ENCODE results near the gene ASB6.

GRCh38 chr9:129601082-129601674 lies 40.8 kb downstream of the ASB6 start:
- no peak for TF ChIP-seq CTCF (conservative IDR thresholded peaks at IDR 0.05; ENCODE audit: low read length)
- no peak for TF ChIP-seq EZH2phosphoT487 (IDR thresholded peaks at IDR 0.05; ENCODE audit: borderline replicate concordance, low read depth, low read length)
